Prostate gland (tissue), 2 donors: Measurements from ENCODE around the gene NARF.

Experiments
- CTCF ChIP-seq, 4 experiments: fragments of 200-600 bp in 2 of 4; fragments of 450-650 bp in 2 of 4; sonication (generic) in 2 of 4; IDR thresholded peaks; 1 replicate in 3 of 4; 2 replicates in 1 of 4; pipeline ENCODE4 v1.5.1; 2016 to 2019; ENCODE audit warnings: antibody characterized with exemption in 4 of 4, mild to moderate bottlenecking in 2 of 4, moderate library complexity in 2 of 4
- POLR2AphosphoS5 ChIP-seq: sonication (generic); formaldehyde crosslinking; IDR thresholded peaks from one replicate; pipeline ENCODE4 v1.6.1; 2017; ENCODE audit warnings: antibody characterized with exemption

GRCh38 chr17:82502207-82502606 is 43.7 kb downstream of the NARF start:
- TF ChIP-seq CTCF (IDR thresholded peaks at IDR 0.05) (no peak), POLR2AphosphoS5 (peak; percentile 89)
